ENCODE measurements around the gene EP300. TPM values are rescaled to one million over a fixed set of nuclear protein-coding genes. Genes with fewer than 3 reads are reported as not detected.

Gene EP300
- total RNA-seq, 1 donor from 2014 or later, result 57.9 TPM

- no peak overlapping the region for H3K4me3 Mint-ChIP-seq
- no peaks in the 10 kb centered on the region for H3K36me3 ChIP-seq
- no peak overlapping the region for H3K4me3 ChIP-seq
- peaks cover 8% of the 10 kb centered on the region for H3K27me3 Mint-ChIP-seq (ENCODE audit: insufficient read depth, low read depth)
- DNase-seq (ENCODE audit: low spot score), result no peak
- no peak overlapping the region for H3K27ac ChIP-seq
- no peaks in the 10 kb centered on the region for H4K20me1 ChIP-seq (ENCODE audit: low read depth)
- TF ChIP-seq EZH2 (IDR thresholded peaks at IDR 0.05) (no peak), EZH2phosphoT487 (IDR thresholded peaks at IDR 0.05) (no peak)
- TF ChIP-seq, protein P1, sequence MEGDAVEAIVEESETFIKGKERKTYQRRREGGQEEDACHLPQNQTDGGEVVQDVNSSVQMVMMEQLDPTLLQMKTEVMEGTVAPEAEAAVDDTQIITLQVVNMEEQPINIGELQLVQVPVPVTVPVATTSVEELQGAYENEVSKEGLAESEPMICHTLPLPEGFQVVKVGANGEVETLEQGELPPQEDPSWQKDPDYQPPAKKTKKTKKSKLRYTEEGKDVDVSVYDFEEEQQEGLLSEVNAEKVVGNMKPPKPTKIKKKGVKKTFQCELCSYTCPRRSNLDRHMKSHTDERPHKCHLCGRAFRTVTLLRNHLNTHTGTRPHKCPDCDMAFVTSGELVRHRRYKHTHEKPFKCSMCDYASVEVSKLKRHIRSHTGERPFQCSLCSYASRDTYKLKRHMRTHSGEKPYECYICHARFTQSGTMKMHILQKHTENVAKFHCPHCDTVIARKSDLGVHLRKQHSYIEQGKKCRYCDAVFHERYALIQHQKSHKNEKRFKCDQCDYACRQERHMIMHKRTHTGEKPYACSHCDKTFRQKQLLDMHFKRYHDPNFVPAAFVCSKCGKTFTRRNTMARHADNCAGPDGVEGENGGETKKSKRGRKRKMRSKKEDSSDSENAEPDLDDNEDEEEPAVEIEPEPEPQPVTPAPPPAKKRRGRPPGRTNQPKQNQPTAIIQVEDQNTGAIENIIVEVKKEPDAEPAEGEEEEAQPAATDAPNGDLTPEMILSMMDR (IDR thresholded peaks at IDR 0.05), result no peak
- no peak overlapping the region for H2AFZ ChIP-seq (replicated peaks)
- H3K36me3 Mint-ChIP-seq, result no peaks in the 10 kb centered on the region
- H3K9me3 ChIP-seq (ENCODE audit: low read depth), result no peaks in the 10 kb centered on the region
- no peaks in the 10 kb centered on the region for H3K4me1 ChIP-seq
- no peaks in the 10 kb centered on the region for H3K4me1 Mint-ChIP-seq
- no peaks in the 10 kb centered on the region for H3K79me2 ChIP-seq (ENCODE audit: low read depth)
- H3K4me2 ChIP-seq, result no peak overlapping the region
- H3K9me3 Mint-ChIP-seq, result no peaks in the 10 kb centered on the region
- no peak overlapping the region for H3K27ac Mint-ChIP-seq
- no peaks in the 10 kb centered on the region for H3F3A ChIP-seq (ENCODE audit: low read depth)
- no peak overlapping the region for H3K9ac ChIP-seq
- no peaks in the 10 kb centered on the region for H3K27me3 ChIP-seq
Measured at GRCh38 chr22:41070665-41071331, 21.6 kb upstream of the EP300 start.

- no peak for DNase-seq (ENCODE audit: low spot score)
- TF ChIP-seq EZH2phosphoT487 (IDR thresholded peaks at IDR 0.05), result no peak
- TF ChIP-seq EZH2 (IDR thresholded peaks at IDR 0.05), result no peak
- TF ChIP-seq, protein P1 (IDR thresholded peaks at IDR 0.05), result no peak
- Mint-ChIP-seq H3K4me1 (peaks cover 6% of the 10 kb centered on the region), H3K27ac (no peak overlapping the region), H3K9me3 (no peaks in the 10 kb centered on the region), H3K4me3 (no peak overlapping the region), H3K36me3 (no peaks in the 10 kb centered on the region), H3K27me3 (ENCODE audit: insufficient read depth, low read depth) (peaks cover 2% of the 10 kb centered on the region)
- H3K79me2 ChIP-seq (ENCODE audit: low read depth), result no peaks in the 10 kb centered on the region
- peaks cover 4% of the 10 kb centered on the region for H3F3A ChIP-seq (ENCODE audit: low read depth)
- no peak overlapping the region for H3K9ac ChIP-seq
- no peak overlapping the region for H3K4me3 ChIP-seq
- no peak overlapping the region for H2AFZ ChIP-seq (replicated peaks)
- no peaks in the 10 kb centered on the region for H4K20me1 ChIP-seq (ENCODE audit: low read depth)
- H3K4me1 ChIP-seq, result peaks cover 6% of the 10 kb centered on the region
- H3K4me2 ChIP-seq, result no peak overlapping the region
- no peaks in the 10 kb centered on the region for H3K36me3 ChIP-seq
- no peaks in the 10 kb centered on the region for H3K27me3 ChIP-seq
- no peaks in the 10 kb centered on the region for H3K9me3 ChIP-seq (ENCODE audit: low read depth)
- no peak overlapping the region for H3K27ac ChIP-seq
Measured at GRCh38 chr22:41074061-41074460, 18.3 kb upstream of the EP300 start.

- no peaks in the 10 kb centered on the region for H3K36me3 Mint-ChIP-seq
- peaks cover 2% of the 10 kb centered on the region for H3K27me3 Mint-ChIP-seq (ENCODE audit: insufficient read depth, low read depth)
- H3K9me3 ChIP-seq (ENCODE audit: low read depth), result no peaks in the 10 kb centered on the region
- no peak overlapping the region for H2AFZ ChIP-seq (replicated peaks)
- H3F3A ChIP-seq (ENCODE audit: low read depth), result peaks cover 7% of the 10 kb centered on the region
- no peaks in the 10 kb centered on the region for H3K79me2 ChIP-seq (ENCODE audit: low read depth)
- TF ChIP-seq, protein P1 (IDR thresholded peaks at IDR 0.05), result no peak
- TF ChIP-seq EZH2phosphoT487 (IDR thresholded peaks at IDR 0.05) (no peak), EZH2 (IDR thresholded peaks at IDR 0.05) (no peak)
- peaks cover 7% of the 10 kb centered on the region for H3K4me1 Mint-ChIP-seq
- H3K36me3 ChIP-seq, result no peaks in the 10 kb centered on the region
- H3K9me3 Mint-ChIP-seq, result no peaks in the 10 kb centered on the region
- no peak overlapping the region for H3K9ac ChIP-seq
- no peak overlapping the region for H3K4me3 Mint-ChIP-seq
- peaks cover 9% of the 10 kb centered on the region for H3K4me1 ChIP-seq
- H3K27ac ChIP-seq, result no peak overlapping the region
- no peak overlapping the region for H3K4me2 ChIP-seq
- H4K20me1 ChIP-seq (ENCODE audit: low read depth), result no peaks in the 10 kb centered on the region
- no peaks in the 10 kb centered on the region for H3K27me3 ChIP-seq
- DNase-seq (ENCODE audit: low spot score), result no peak
- H3K4me3 ChIP-seq, result no peak overlapping the region
- H3K27ac Mint-ChIP-seq, result no peak overlapping the region
Measured at GRCh38 chr22:41074466-41074865, 17.9 kb upstream of the EP300 start.

Data from neural progenitor cell (in vitro differentiated cells).